22Rv1 (cell line): Measurements from ENCODE around the gene RGS6.
A peak's percentile ranks its signal among the peaks of the same experiment; 100 is the strongest.
"Not testable (repeated sequence)": the region's sequence is repeated elsewhere in the genome, so short reads cannot be mapped to it uniquely, and the experiment has no call there.

Experiments
- H3K27ac ChIP-seq: fragments of 450-650 bp; 2 replicates; pipeline ENCODE4 v1.5.1; 2017
- ZFX ChIP-seq: fragments of 450-650 bp; IDR thresholded peaks from 2 replicates; pipeline ENCODE4 v1.6.1; 2017; ENCODE audit warnings: antibody characterized with exemption, borderline replicate concordance
- TF ChIP-seq, protein P1 (sequence below): fragments of 450-650 bp; IDR thresholded peaks from 2 replicates; pipeline ENCODE4 v1.5.1; 2017; ENCODE audit warnings: mild to moderate bottlenecking

The RGS6 gene

GRCh38 chr14:72462056-72462455 is 529.8 kb downstream of the RGS6 start:
- no peak for TF ChIP-seq ZFX
- TF ChIP-seq, protein P1, sequence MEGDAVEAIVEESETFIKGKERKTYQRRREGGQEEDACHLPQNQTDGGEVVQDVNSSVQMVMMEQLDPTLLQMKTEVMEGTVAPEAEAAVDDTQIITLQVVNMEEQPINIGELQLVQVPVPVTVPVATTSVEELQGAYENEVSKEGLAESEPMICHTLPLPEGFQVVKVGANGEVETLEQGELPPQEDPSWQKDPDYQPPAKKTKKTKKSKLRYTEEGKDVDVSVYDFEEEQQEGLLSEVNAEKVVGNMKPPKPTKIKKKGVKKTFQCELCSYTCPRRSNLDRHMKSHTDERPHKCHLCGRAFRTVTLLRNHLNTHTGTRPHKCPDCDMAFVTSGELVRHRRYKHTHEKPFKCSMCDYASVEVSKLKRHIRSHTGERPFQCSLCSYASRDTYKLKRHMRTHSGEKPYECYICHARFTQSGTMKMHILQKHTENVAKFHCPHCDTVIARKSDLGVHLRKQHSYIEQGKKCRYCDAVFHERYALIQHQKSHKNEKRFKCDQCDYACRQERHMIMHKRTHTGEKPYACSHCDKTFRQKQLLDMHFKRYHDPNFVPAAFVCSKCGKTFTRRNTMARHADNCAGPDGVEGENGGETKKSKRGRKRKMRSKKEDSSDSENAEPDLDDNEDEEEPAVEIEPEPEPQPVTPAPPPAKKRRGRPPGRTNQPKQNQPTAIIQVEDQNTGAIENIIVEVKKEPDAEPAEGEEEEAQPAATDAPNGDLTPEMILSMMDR: no peak
- no peak overlapping the region for H3K27ac ChIP-seq

GRCh38 chr14:72463291-72463866 is 531.1 kb downstream of the RGS6 start:
- TF ChIP-seq, protein P1: no peak
- H3K27ac ChIP-seq: no peak overlapping the region

- no peak overlapping the region for H3K27ac ChIP-seq
- TF ChIP-seq ZFX: no peak
- TF ChIP-seq, protein P1: no peak
Observed at GRCh38 chr14:72464226-72464625, 532.0 kb downstream of the RGS6 start.

DNA sequence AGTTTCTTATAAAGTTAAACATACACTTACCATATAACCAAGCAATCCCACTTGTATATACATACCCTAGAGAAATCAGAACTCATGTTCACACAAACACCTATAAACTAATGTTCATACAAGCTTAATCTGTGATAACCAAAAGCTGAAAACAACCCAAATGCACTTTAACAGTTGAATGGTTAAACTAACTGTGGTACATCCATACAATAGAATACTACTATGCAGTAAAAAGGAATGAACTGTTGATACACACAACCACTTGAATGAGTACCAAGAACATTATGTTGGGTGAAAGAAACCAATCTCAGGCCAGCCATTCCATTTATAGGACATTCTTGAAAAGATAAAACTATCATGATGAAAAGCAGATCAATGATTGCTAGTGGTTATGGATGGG is 534.1 kb downstream of the RGS6 start:
- no peak overlapping the region for H3K27ac ChIP-seq
- TF ChIP-seq, protein P1: no peak
- no peak for TF ChIP-seq ZFX

DNA sequence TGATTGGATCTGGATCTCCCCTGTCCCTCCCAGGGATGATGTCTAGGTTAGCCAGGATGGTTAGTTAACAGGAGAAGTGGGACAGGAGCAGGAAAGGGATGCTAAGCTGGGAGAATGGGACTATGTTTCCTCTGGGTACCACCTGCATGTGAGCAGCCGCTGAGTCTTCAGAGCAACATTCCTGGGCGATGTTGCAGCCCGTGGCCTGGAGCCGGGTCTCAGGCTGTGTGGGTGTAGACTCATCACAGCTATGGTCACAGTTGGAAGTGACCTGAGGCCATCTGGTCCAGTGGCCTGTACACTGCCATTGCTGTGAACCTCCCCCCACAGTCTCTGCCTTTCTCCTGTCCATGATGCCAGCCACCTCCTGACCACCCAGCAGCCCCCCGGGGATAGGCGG is 539.1 kb downstream of the RGS6 start:
- no peak for TF ChIP-seq ZFX
- TF ChIP-seq, protein P1: no peak
- H3K27ac ChIP-seq: no peak overlapping the region

DNA sequence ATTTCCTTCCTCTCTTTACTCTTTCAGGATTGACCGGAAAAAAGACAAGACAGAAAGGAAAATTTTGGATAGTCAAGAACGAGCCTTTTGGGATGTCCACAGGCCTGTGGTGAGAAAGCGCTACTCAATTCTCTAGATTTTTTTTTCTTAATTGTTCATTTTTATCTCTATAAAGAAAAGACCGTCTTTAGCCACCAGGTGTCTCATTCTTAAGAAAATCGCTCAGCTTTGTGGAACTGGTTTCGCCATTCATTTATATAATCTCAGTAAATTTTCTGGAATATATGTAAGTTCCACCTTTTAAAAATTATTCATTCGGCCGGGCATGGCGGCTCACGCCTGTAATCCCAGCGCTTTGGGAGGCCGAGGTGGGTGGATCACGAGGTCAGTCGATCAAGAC is 540.6 kb downstream of the RGS6 start:
- no peak overlapping the region for H3K27ac ChIP-seq
- no peak for TF ChIP-seq ZFX
- TF ChIP-seq, protein P1: peak; percentile 9; the same call in 1 of the 2 replicates

GRCh38 chr14:72476657-72477499 is 544.6 kb downstream of the RGS6 start:
- H3K27ac ChIP-seq: no peak overlapping the region
- TF ChIP-seq ZFX: no peak
- TF ChIP-seq, protein P1: no peak

DNA sequence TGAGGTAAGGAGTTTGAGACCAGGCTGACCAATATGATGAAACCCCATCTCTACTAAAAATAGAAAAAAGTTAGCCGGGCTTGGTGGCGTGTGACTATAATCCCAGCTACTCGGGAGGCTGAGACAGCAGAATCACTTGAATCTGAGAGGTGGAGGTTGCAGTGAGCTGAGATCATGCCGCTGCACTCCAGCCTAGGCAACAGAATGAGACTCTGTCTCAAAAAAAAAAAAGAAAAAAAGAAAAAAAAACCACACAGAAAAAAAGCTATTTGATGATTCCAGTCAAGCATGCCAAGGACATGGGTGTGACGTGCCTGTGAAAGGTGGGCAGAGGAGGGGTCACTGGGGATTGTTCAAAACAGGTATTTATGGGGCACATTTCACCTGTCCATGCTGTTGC is 545.3 kb downstream of the RGS6 start:
- H3K27ac ChIP-seq: not testable (repeated sequence)
